ENCODE results near the gene PHACTR1.

- TF ChIP-seq, protein P1, sequence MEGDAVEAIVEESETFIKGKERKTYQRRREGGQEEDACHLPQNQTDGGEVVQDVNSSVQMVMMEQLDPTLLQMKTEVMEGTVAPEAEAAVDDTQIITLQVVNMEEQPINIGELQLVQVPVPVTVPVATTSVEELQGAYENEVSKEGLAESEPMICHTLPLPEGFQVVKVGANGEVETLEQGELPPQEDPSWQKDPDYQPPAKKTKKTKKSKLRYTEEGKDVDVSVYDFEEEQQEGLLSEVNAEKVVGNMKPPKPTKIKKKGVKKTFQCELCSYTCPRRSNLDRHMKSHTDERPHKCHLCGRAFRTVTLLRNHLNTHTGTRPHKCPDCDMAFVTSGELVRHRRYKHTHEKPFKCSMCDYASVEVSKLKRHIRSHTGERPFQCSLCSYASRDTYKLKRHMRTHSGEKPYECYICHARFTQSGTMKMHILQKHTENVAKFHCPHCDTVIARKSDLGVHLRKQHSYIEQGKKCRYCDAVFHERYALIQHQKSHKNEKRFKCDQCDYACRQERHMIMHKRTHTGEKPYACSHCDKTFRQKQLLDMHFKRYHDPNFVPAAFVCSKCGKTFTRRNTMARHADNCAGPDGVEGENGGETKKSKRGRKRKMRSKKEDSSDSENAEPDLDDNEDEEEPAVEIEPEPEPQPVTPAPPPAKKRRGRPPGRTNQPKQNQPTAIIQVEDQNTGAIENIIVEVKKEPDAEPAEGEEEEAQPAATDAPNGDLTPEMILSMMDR (IDR thresholded peaks at IDR 0.05), result no peak
- TF ChIP-seq POLR2A (IDR thresholded peaks at IDR 0.05), result no peak
These were observed 488.5 kb downstream of the PHACTR1 start for GRCh38 chr6:13205106-13205505.

Data from testis (tissue), 2 donors.